Measurements from ENCODE around the gene TXNDC17.

DNA sequence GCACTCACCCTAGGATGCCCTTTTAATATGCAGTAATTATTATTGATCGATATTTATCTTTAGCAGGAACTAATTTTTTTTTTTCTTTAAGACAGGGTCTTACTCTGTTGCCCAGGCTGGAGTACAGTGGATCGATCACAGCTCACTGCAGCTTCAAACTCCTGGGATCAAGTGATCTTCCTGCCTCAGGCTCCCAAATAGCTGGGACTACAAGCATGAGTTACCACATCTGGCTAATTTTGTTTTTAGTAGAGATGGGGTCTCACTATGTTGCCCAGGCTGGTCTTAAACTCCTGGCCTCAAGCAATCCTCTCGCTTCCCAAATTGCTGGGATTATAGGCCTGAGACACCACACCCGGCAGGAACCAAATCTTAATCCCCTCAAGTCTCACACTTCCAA lies 29.6 kb upstream of the TXNDC17 start:
- no peak for TF ChIP-seq POLR2A (IDR thresholded peaks at IDR 0.05)
- TF ChIP-seq, protein P1, sequence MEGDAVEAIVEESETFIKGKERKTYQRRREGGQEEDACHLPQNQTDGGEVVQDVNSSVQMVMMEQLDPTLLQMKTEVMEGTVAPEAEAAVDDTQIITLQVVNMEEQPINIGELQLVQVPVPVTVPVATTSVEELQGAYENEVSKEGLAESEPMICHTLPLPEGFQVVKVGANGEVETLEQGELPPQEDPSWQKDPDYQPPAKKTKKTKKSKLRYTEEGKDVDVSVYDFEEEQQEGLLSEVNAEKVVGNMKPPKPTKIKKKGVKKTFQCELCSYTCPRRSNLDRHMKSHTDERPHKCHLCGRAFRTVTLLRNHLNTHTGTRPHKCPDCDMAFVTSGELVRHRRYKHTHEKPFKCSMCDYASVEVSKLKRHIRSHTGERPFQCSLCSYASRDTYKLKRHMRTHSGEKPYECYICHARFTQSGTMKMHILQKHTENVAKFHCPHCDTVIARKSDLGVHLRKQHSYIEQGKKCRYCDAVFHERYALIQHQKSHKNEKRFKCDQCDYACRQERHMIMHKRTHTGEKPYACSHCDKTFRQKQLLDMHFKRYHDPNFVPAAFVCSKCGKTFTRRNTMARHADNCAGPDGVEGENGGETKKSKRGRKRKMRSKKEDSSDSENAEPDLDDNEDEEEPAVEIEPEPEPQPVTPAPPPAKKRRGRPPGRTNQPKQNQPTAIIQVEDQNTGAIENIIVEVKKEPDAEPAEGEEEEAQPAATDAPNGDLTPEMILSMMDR (IDR thresholded peaks at IDR 0.05): no peak
